ENCODE results near the gene GBX1.

DNA sequence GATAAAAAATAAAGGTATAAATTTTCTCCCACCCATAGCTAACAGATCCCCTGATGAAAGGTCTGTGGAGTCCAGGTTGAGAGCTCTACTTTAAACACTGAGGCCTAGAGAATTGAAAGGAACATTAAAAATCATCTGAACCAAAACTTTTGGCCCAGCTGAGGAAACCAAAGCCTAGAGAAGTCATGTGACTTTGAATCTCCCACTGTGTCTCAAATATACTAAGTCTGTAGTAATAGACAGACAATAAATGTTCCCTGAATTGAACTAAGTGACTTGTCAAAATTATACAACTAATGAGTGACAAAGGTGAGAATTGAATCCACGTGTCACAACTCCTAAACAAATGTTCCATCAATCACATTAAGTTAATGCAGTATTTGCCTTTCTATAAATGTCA lies 5.7 kb downstream of the GBX1 start:
- TF ChIP-seq CTCF (IDR thresholded peaks at IDR 0.05; ENCODE audit: extremely low read depth in 1 of 2, insufficient read depth in 1 of 2, low read depth in 1 of 2, low read length in 2 of 2) (no peak), POLR2A (IDR thresholded peaks at IDR 0.05; ENCODE audit: low read depth, low read length) (no peak), POLR2AphosphoS5 (IDR thresholded peaks at IDR 0.05; ENCODE audit: insufficient read depth, low read depth, low read length) (no peak), EZH2 (IDR thresholded peaks at IDR 0.05; ENCODE audit: borderline replicate concordance, low read depth, low read length, severe bottlenecking) (no peak), MYC (IDR thresholded peaks at IDR 0.05; ENCODE audit: low read depth, low read length) (no peak), GATA2 (IDR thresholded peaks at IDR 0.05; ENCODE audit: insufficient read depth, insufficient read length, low read depth, low read length) (no peak), FOS (IDR thresholded peaks at IDR 0.05; ENCODE audit: borderline replicate concordance, insufficient read depth, low read length) (no peak)
- TF ChIP-seq, protein P1, sequence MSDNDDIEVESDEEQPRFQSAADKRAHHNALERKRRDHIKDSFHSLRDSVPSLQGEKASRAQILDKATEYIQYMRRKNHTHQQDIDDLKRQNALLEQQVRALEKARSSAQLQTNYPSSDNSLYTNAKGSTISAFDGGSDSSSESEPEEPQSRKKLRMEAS (IDR thresholded peaks at IDR 0.05; ENCODE audit: insufficient read depth, insufficient read length), result no peak

Measured in endothelial cell of umbilical vein (primary cell).